GM23248 (cell line): ENCODE measurements around the gene HEPACAM.

Source experiments
- EZH2 ChIP-seq: fragments of 200-600 bp; sonication (generic); IDR thresholded peaks from 2 replicates; pipeline ENCODE4 v1.6.1; 2018; ENCODE audit warnings: antibody characterized with exemption, mild to moderate bottlenecking; ENCODE audit not compliant: insufficient read depth, poor library complexity, severe bottlenecking
- EZH2phosphoT487 ChIP-seq: fragments of 200-600 bp; sonication (generic); IDR thresholded peaks from 2 replicates; pipeline ENCODE4 v1.6.1; 2018; ENCODE audit warnings: antibody characterized with exemption, moderate library complexity, mild to moderate bottlenecking, low read depth; ENCODE audit not compliant: insufficient read depth

GRCh38 chr11:124930799-124931198 lies 5.0 kb downstream of the HEPACAM start:
- TF ChIP-seq EZH2 (no peak), EZH2phosphoT487 (no peak)
